HEK293 (cell line): ENCODE results near the gene CNMD.

ENCODE experiments used
- CTCF ChIP-seq: fragments of 450-650 bp; formaldehyde crosslinking; IDR thresholded peaks from 2 replicates; pipeline ENCODE4 v1.5.1; 2016; ENCODE audit warnings: missing biosample characterization, missing genetic modification characterization
- ZNF350 ChIP-seq: fragments of 450-650 bp; formaldehyde crosslinking; IDR thresholded peaks from 2 replicates; pipeline ENCODE4 v1.5.0; 2017; ENCODE audit warnings: missing biosample characterization, mild to moderate bottlenecking, missing genetic modification characterization

- TF ChIP-seq CTCF (no peak), ZNF350 (no peak)
Measured at GRCh38 chr13:52775511-52775910, 35.9 kb upstream of the CNMD start.
